Measurements from ENCODE around the gene SPOCK2.

Gene SPOCK2

GRCh38 chr10:72030762-72031543 lies 57.4 kb downstream of the SPOCK2 start:
- no peak for DNase-seq (ENCODE audit: low read depth)

GRCh38 chr10:72029414-72029813 lies 58.9 kb downstream of the SPOCK2 start:
- DNase-seq (ENCODE audit: low read depth) = no peak

DNA sequence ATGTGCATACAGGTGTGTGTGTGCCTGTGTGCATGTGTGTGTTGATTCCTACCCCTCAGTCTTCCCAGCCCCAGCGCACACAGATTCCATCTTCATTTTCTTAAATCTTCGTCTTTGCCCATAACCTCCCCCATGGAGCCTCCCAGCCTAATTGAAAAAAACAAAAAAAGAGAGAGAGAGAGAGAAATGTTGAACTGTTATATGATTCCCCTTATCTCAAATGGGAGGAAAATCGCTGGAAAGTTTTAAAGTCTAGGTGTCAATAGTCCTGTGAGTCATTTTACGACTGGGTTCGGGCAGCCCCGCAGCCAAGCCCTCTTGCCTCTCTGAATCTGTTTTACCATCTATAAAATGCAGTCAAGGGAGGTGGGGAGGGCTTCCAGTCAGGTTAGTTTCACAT lies 60.9 kb downstream of the SPOCK2 start:
- no peak for DNase-seq (ENCODE audit: low read depth)

DNA sequence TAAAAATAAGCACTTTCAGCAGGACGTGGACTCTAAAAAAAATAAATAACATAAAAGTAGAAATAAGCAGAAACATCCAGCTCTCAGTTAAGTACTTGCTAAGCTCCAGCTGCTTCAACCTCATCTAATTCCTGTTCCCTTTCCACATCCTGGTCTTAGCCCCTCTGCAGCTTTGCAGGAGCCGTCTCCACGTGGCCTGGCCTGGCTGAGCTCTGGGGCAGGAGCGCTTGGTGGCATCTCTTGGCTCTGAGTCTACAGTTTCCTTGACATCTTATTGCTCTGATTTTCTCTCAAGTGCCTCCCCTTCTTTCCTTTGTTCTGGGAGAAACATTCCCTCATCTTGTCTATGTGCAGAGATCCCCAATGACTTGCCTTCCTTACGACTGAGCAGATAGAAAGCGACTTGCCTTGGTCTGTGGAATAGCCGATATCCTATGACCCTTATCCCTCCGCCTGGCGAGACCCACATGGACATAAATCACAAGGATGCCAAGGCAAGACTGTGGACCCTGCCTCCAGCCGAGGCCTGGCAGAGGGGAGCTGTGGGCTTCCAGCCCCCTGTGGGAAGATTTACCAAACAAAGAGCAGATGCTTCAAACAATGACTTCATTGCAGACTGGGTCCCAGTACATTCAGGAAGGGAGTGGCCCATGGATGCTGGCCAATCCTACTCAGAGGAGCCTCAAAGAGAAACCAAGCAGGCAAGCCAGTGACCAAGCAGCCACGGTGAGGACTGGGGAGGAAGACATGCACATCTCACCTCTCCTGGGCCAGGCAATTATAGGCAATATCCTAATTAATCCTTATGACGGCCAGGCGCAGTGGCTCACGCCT lies 61.9 kb downstream of the SPOCK2 start:
- DNase-seq (ENCODE audit: low read depth) = no peak

DNA sequence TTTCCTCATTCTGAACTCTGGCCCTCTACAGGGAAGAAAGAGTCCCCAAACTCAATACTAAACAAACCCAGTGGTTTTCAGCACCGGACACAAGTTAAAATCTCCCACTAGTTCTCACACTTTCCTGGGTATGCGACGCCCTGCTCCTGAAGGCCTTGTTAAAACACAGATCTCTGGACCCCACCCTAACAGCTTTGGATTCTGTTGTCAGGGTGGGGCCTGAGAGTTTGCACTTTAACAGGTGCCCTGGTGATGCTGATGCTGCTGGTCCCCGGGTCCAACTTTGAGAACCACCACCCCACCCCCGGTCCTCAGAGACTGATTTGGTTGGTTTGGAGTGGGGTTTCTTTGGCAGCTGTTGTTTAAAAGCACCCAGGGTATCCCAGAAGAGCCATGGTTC lies 62.5 kb downstream of the SPOCK2 start:
- no peak for DNase-seq (ENCODE audit: low read depth)

DNA sequence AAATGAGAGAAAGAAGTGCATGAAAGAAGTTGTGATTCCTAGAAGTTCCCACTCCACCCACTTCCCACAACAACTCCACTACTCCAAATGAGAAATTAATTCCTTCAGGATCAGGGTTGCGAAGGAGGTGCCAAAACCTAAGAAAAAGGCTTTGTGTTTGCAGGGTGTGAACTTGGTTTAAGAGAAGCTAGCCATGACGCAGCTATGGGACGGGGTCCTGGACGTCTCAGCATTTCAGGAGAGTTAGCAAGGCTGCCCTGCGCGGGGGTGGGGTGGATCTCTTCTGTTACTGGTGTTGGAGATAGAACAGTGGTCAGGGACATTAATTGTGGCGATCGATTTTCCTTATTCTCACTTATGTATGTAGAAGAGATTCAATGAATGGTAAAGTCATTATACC lies 63.0 kb downstream of the SPOCK2 start:
- DNase-seq (ENCODE audit: low read depth) = no peak

GRCh38 chr10:72024596-72024995 lies 63.8 kb downstream of the SPOCK2 start:
- DNase-seq (ENCODE audit: low read depth) = no peak

GRCh38 chr10:72022228-72022627 lies 66.1 kb downstream of the SPOCK2 start:
- DNase-seq (ENCODE audit: low read depth) = no peak

DNA sequence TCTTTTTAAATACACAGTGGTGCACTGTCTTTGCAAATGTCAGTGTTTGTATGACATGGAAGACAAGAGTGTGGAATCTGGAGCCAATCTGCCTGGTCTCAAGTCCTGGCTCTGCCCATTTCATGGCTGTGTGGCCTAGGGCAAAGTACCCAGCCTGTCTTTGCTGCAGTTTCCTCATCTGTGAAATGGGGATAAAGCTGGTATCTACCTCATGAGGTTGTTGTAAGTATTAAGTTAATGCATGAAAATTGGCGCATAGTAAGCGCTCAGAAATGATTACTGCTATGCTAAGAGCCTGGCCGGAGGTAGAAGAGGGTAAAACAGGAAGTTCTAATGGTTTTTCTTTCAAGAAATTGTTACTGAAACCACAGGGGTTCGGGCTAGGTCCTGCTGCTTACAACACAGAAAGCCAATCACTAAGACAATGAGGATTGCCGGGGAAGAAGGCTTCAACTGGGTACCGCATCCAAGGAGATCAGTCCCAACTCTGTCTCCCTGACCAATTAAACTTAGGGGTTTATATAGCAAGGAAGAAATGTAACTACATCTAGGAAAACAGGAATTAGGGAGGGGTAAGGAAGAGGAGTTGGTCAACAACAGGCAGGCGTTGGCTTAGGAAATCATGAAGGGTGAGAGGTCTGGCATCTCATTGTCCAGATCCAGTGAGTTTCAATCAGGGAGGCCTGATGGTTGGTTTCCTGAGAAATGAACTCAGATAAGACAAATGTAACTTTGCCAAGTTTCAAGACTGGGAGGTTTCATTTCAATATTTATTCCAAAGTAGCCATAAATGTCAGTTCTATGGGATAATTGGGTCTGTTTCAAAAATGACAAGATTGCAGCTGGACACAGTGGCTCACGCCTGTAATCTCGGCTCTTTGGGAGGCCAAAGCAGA lies 67.2 kb downstream of the SPOCK2 start:
- no peak for DNase-seq (ENCODE audit: low read depth)

- no peak for DNase-seq (ENCODE audit: low read depth)
Measured at GRCh38 chr10:72019085-72019876, 69.1 kb downstream of the SPOCK2 start.

- no peak for DNase-seq (ENCODE audit: low read depth)
Measured at GRCh38 chr10:72016608-72017300, 71.6 kb downstream of the SPOCK2 start.

DNA sequence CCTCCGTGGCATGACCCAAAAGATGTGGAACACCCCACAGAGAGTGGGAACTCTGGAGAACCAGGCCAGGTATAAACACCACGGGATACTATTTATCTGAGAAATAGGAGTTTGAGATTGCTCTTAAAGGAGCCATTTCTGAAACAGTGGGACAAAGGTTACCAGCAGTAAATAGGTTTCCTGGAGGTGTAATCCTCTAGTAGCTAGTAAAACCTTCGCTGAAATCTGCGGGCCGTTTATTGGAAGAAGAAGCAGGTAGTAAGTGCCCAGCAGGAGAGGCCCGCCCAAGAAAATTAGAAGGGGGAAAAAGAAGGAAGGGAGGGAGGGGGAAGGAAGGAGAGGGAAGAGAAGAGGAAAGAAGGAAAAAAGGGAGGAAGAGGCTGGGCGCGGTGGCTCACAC lies 72.5 kb downstream of the SPOCK2 start:
- no peak for DNase-seq (ENCODE audit: low read depth)

DNA sequence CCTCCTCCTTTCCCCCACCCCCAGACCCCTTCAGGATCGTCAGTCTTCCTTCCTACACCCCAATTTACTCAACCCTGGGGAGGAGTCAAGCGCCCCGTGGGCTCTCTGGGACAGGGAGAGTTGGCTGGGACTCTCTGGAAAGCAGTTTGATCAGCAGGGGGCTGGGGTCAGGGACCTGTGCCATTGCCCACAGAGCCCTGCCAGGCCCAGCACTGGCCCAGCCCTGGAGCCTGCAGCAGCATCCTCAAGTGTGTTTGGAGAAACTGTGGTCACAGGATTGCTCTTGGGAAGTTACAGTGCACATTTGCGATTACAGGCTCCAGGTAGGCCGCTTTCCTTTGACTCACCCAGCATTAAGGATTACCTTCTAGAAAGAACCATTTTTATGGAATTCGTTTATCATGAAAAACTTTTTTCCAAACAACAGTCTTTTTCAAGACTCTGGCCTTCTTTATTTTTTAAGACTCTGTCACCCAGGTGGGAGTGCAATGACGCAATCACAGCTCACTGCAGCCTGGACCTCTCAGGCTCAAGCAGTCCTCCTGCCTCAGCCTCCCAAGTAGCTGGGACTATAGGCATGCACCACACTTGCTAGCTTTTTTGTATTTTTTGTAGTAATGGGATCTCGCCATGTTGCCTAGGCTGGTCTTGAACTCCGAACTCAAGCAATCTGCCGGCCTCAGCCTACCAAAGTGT lies 73.4 kb downstream of the SPOCK2 start:
- DNase-seq (ENCODE audit: low read depth) = no peak

GRCh38 chr10:72014197-72014596 lies 74.2 kb downstream of the SPOCK2 start:
- DNase-seq (ENCODE audit: low read depth) = no peak

- DNase-seq (ENCODE audit: low read depth) = no peak
Measured at GRCh38 chr10:72013202-72013945, 75.0 kb downstream of the SPOCK2 start.

GRCh38 chr10:72012796-72013195 lies 75.6 kb downstream of the SPOCK2 start:
- no peak for DNase-seq (ENCODE audit: low read depth)

GRCh38 chr10:72011976-72012512 lies 76.3 kb downstream of the SPOCK2 start:
- DNase-seq (ENCODE audit: low read depth) = no peak

- DNase-seq (ENCODE audit: low read depth) = no peak
Measured at GRCh38 chr10:72011468-72011867, 76.9 kb downstream of the SPOCK2 start.

DNA sequence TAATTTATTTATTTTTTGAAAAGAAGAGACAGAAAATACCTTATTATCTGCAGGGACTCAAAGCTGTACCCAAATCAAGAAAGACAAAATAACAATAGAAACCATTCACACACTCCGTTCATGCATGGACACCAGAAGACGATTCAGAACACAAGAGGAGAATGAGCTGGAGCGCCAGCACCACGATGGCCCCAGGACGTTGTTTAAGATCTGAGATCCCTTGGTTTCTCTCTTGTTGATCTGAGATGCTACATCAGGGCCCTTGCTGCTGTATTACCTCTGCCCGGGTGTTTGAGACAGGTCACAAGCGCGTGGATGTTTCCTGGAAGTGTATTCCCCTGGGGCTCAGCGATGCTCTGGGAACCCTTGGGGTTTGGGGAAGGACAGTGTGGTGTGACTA lies 77.3 kb downstream of the SPOCK2 start:
- DNase-seq (ENCODE audit: low read depth) = no peak
